ENCODE data around the gene HBM.
"Not testable (repeated sequence)": the region's sequence is repeated elsewhere in the genome, so short reads cannot be mapped to it uniquely, and the experiment has no call there.

- not testable (repeated sequence) for TF ChIP-seq CTCF, POLR2A (IDR thresholded peaks at IDR 0.05)
Observed at GRCh38 chr16:209359-209758, 43.6 kb downstream of the HBM start.

All from testis (tissue), 2 donors.